Mesendoderm (in vitro differentiated cells): ENCODE data around the gene CDK14.

Source experiments
- DNase-seq: peaks from one replicate; pipeline ENCODE4 v3.0.0; 2013
- H2AK5ac ChIP-seq: 2 replicates; pipeline ENCODE4 v1.6.1; 2013; ENCODE audit warnings: low read length, inconsistent platforms
- H2BK120ac ChIP-seq: 2 replicates; pipeline ENCODE4 v1.6.1; 2013; ENCODE audit warnings: low read depth, mild to moderate bottlenecking, low read length, moderate library complexity, mixed read lengths
- H2BK15ac ChIP-seq: replicated peaks from 2 replicates; pipeline ENCODE4 v1.6.1; 2013; ENCODE audit warnings: low read depth, mild to moderate bottlenecking, moderate library complexity
- H2BK5ac ChIP-seq: 2 replicates; pipeline ENCODE4 v1.6.1; 2013; ENCODE audit warnings: low read length, inconsistent platforms
- H3K18ac ChIP-seq: 2 replicates; pipeline ENCODE4 v1.6.1; 2013; ENCODE audit warnings: mild to moderate bottlenecking, low read length, mixed read lengths
- H3K23ac ChIP-seq: one replicate; pipeline ENCODE4 v1.6.1; 2013; ENCODE audit warnings: low read length
- H3K27ac ChIP-seq: 2 replicates; pipeline ENCODE4 v1.5.1; 2013; ENCODE audit warnings: low read depth, mild to moderate bottlenecking, inconsistent platforms, low read length, moderate library complexity
- H3K27me3 ChIP-seq: 2 replicates; pipeline ENCODE4 v1.6.1; 2013; ENCODE audit warnings: low read length, control low read depth, mild to moderate bottlenecking, inconsistent platforms; ENCODE audit not compliant: insufficient read depth, poor library complexity
- H3K36me3 ChIP-seq: 2 replicates; pipeline ENCODE4 v1.6.1; 2013; ENCODE audit warnings: low read length, inconsistent platforms; ENCODE audit not compliant: control insufficient read depth, insufficient read depth
- H3K4ac ChIP-seq: one replicate; pipeline ENCODE4 v1.6.1; 2013; ENCODE audit warnings: low read depth, mild to moderate bottlenecking, low read length, moderate library complexity
- H3K4me1 ChIP-seq: 2 replicates; pipeline ENCODE4 v1.6.1; 2013; ENCODE audit warnings: low read depth, low read length, inconsistent platforms; ENCODE audit not compliant: control insufficient read depth
- H3K4me2 ChIP-seq: 2 replicates; pipeline ENCODE4 v1.6.1; 2013; ENCODE audit warnings: low read length
- H3K4me3 ChIP-seq: 2 replicates; pipeline ENCODE4 v1.5.1; 2013; ENCODE audit warnings: mild to moderate bottlenecking, low read length
- H3K56ac ChIP-seq: one replicate; pipeline ENCODE4 v1.6.1; 2013; ENCODE audit warnings: low read length
- H3K79me1 ChIP-seq: 2 replicates; pipeline ENCODE4 v1.6.1; 2013; ENCODE audit warnings: low read length, inconsistent platforms
- H3K79me2 ChIP-seq: 2 replicates; pipeline ENCODE4 v1.6.1; 2013; ENCODE audit warnings: mild to moderate bottlenecking, low read length; ENCODE audit not compliant: control insufficient read depth, insufficient read depth
- H3K9ac ChIP-seq: 2 replicates; pipeline ENCODE4 v1.6.1; 2013; ENCODE audit warnings: low read length, inconsistent platforms
- H4K5ac ChIP-seq: one replicate; pipeline ENCODE4 v1.6.1; 2013; ENCODE audit warnings: low read length
- H4K8ac ChIP-seq: one replicate; pipeline ENCODE4 v1.6.1; 2013; ENCODE audit warnings: low read depth, mild to moderate bottlenecking, control low read depth, low read length, moderate library complexity
- WGBS: extraction: QIAGEN DNeasy Blood & Tissue Kit; methylation state at CpG from one replicate; pipeline ENCODE4 v1.1.7; 2013; ENCODE audit warnings: low lambda C conversion rate, missing lambda C conversion rate; ENCODE audit not compliant: insufficient coverage; ENCODE audit errors: extremely low coverage; 5-methylcytosine and 5-hydroxymethylcytosine counted together

CDK14 gene

DNA sequence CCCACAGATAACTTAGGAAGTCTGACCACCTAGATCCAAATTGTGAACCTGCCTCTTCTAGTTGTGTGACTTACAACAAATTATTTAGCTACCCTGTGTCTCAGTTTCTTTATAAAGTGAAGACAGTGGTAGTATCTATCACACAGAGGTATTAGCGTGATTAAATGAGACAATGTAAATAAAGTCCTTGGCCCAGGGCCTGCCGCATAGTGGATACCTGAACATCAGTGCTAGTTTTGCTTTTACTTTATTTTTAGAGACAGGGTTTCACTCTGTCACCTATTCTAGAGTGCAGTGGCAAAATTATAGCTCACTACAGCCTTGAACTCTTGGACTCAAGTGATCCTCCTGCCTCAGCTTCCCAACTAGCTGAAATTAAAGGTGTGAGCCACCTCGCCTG, 177.1 kb downstream of the CDK14 start:
- no peak overlapping the region for H3K4me3 ChIP-seq
- H2BK5ac ChIP-seq = no peak overlapping the region
- no peak overlapping the region for H3K56ac ChIP-seq
- no peak overlapping the region for H2AK5ac ChIP-seq
- H4K8ac ChIP-seq = no peak overlapping the region
- H3K4ac ChIP-seq = no peak overlapping the region
- DNase-seq = no peak
- no peaks in the 10 kb centered on the region for H3K36me3 ChIP-seq
- H3K4me1 ChIP-seq = no peaks in the 10 kb centered on the region
- no peak overlapping the region for H2BK15ac ChIP-seq
- H4K5ac ChIP-seq = no peak overlapping the region
- H3K23ac ChIP-seq = no peak overlapping the region
- H3K18ac ChIP-seq = no peak overlapping the region
- no peaks in the 10 kb centered on the region for H3K79me1 ChIP-seq
- no peaks in the 10 kb centered on the region for H3K27me3 ChIP-seq
- H3K79me2 ChIP-seq = no peaks in the 10 kb centered on the region
- H3K9ac ChIP-seq = no peak overlapping the region
- no peak overlapping the region for H3K27ac ChIP-seq
- H3K4me2 ChIP-seq = no peak overlapping the region
- WGBS = no CpG with 5 or more reads among the region's 3 CpGs
- no peak overlapping the region for H2BK120ac ChIP-seq

DNA sequence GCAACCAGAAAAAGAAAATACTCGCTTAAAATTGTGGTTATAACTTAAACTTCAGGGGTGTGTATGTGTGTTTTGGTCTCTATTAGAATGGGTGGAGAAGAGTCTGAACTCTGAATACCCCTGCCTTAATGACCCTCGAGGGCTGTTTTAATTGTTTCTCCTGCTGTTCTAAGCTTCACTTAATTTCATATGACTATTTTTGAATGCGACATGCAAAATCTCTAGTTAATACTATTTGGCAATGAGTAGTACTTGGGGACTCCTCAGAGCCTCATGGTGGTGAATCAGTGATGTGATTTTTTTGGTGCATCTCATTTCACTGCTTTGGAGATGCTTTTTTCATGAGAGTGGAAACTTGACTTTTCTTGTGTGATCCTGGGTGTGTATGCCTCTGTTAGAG, 178.6 kb downstream of the CDK14 start:
- H3K79me1 ChIP-seq = no peaks in the 10 kb centered on the region
- H3K4me2 ChIP-seq = no peak overlapping the region
- no CpG with 5 or more reads among the region's 3 CpGs for WGBS
- H3K27ac ChIP-seq = no peak overlapping the region
- H4K8ac ChIP-seq = no peak overlapping the region
- H2BK15ac ChIP-seq = no peak overlapping the region
- no peak overlapping the region for H3K9ac ChIP-seq
- H2BK5ac ChIP-seq = no peak overlapping the region
- no peak for DNase-seq
- no peaks in the 10 kb centered on the region for H3K27me3 ChIP-seq
- no peak overlapping the region for H3K4ac ChIP-seq
- H3K4me1 ChIP-seq = no peaks in the 10 kb centered on the region
- H3K79me2 ChIP-seq = no peaks in the 10 kb centered on the region
- no peak overlapping the region for H4K5ac ChIP-seq
- no peak overlapping the region for H2BK120ac ChIP-seq
- no peak overlapping the region for H3K18ac ChIP-seq
- no peak overlapping the region for H3K56ac ChIP-seq
- H3K4me3 ChIP-seq = no peak overlapping the region
- H3K36me3 ChIP-seq = no peaks in the 10 kb centered on the region
- no peak overlapping the region for H2AK5ac ChIP-seq
- no peak overlapping the region for H3K23ac ChIP-seq

DNA sequence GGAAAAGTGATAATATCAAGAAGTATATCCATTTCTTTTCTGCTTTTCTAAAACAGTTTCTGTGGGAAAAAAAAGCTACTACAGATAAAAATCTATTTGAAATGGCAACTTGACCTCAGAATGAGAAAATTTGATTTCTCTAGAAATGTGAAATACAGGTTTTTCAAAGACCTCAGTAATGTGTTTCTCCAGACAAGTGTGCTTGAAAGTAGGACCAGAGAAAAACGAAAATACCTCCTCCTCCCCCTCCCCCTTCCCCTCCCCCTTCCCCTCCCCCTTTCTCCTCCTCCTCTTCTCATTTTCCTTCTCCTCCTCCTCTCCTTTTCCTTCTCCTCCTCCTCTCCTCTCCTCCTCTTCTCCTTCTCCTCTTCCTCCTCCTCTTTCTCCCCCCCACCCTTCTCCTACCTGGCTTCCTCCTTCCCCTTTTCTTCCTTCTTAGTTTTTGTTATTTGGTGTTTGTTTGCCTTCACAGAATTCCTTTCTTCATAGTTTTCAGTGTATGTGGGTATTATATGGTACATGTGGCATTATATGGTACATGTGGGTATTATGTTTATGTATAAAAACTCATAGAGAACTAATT, 179.4 kb downstream of the CDK14 start:
- WGBS = no CpG with 5 or more reads among the region's 1 CpG
- Histone ChIP-seq H3K36me3 (no peaks in the 10 kb centered on the region), H3K56ac (no peak overlapping the region)

DNA sequence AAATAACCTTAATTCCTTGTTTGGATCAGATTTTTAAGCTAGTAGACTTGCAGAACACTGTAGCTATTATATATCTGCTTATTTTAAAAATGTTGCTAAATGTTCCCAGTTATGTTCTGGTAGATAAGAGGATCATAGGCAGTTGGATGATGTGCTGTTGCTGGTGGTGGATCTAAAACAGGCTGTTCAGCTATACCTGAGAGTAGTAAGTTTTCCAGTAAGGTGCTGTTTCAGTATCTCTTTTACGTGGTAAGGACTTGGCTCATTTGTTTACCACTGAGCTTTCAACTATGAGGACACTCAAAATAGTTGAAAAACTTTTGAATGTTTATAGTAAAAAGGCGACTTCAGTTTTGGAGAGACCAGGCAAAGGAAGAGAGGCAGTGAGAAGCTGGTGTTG, 180.9 kb downstream of the CDK14 start:
- H3K27me3 ChIP-seq = no peaks in the 10 kb centered on the region
- H3K4me2 ChIP-seq = no peak overlapping the region
- no peak for DNase-seq
- H2BK5ac ChIP-seq = no peak overlapping the region
- no peak overlapping the region for H4K5ac ChIP-seq
- no peak overlapping the region for H3K23ac ChIP-seq
- H3K79me2 ChIP-seq = no peaks in the 10 kb centered on the region
- no peak overlapping the region for H2AK5ac ChIP-seq
- no peak overlapping the region for H3K9ac ChIP-seq
- no peaks in the 10 kb centered on the region for H3K36me3 ChIP-seq
- H2BK15ac ChIP-seq = no peak overlapping the region
- H3K27ac ChIP-seq = no peak overlapping the region
- H2BK120ac ChIP-seq = no peak overlapping the region
- no peaks in the 10 kb centered on the region for H3K4me1 ChIP-seq
- no CpG with 5 or more reads among the region's 2 CpGs for WGBS
- H3K79me1 ChIP-seq = no peaks in the 10 kb centered on the region
- no peak overlapping the region for H3K4me3 ChIP-seq
- H3K4ac ChIP-seq = no peak overlapping the region
- H4K8ac ChIP-seq = no peak overlapping the region
- no peak overlapping the region for H3K56ac ChIP-seq
- H3K18ac ChIP-seq = no peak overlapping the region

More for the DNA sequence above, 179.4 kb downstream of the CDK14 start:
- Histone ChIP-seq H3K18ac (no peak overlapping the region), H3K79me1 (no peaks in the 10 kb centered on the region), H4K5ac (no peak overlapping the region), H4K8ac (peak overlapping the region; percentile 56), H3K27ac (no peak overlapping the region), H3K79me2 (no peaks in the 10 kb centered on the region), H3K4ac (no peak overlapping the region), H3K27me3 (no peaks in the 10 kb centered on the region), H3K23ac (no peak overlapping the region), H2BK15ac (no peak overlapping the region), H2BK120ac (no peak overlapping the region), H3K4me1 (no peaks in the 10 kb centered on the region), H3K9ac (no peak overlapping the region), H2AK5ac (no peak overlapping the region), H3K4me3 (no peak overlapping the region), H2BK5ac (no peak overlapping the region), H3K4me2 (no peak overlapping the region)
- no peak for DNase-seq

DNA sequence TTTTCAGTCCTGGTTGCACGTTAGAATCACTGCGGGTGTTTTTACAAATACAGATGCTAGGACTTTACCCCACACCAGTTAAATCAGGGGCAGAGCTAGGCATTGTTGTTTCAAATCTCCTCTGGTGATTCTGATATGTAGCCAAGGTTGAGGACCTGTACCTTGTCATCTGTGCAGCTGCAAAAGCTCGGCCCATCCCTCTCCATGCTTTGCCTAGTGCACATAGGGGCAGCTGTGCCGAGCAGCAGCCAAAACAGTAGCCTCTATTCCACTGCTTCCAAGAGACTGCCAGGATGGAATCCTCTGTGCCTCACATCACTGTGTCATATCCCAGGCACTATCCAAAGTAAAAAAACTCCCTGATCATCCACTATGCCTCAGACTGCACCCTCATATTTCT, 181.3 kb downstream of the CDK14 start:
- Histone ChIP-seq H3K4ac (no peak overlapping the region), H3K27me3 (no peaks in the 10 kb centered on the region), H3K79me1 (no peaks in the 10 kb centered on the region), H3K4me2 (no peak overlapping the region), H2AK5ac (no peak overlapping the region), H2BK120ac (no peak overlapping the region), H3K79me2 (no peaks in the 10 kb centered on the region), H2BK15ac (no peak overlapping the region), H3K4me3 (no peak overlapping the region), H4K5ac (no peak overlapping the region), H3K36me3 (no peaks in the 10 kb centered on the region), H3K18ac (no peak overlapping the region), H2BK5ac (no peak overlapping the region), H3K4me1 (no peaks in the 10 kb centered on the region), H3K56ac (no peak overlapping the region), H3K27ac (no peak overlapping the region), H4K8ac (no peak overlapping the region), H3K23ac (no peak overlapping the region), H3K9ac (no peak overlapping the region)
- no peak for DNase-seq
- WGBS = no CpG with 5 or more reads among the region's 4 CpGs

DNA sequence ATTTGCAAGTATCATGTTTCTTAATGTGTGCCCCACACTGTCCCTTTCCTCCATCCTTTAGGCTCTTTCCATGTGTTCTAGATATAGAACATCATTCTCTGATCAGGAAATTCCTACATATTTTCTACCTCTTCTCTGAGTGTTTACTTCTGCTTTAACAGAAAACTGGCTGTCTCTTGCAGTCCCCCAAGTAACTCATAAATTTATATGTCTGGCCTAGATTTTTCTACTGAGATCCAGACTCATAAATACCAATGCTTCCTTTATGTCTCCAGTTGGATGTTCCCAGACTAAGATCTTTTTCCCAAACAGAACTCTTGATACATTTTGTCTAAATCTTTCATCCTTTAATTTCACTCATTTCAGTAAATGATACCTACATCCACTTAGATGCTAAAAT, 181.8 kb downstream of the CDK14 start:
- Histone ChIP-seq H3K4ac (no peak overlapping the region), H3K27me3 (no peaks in the 10 kb centered on the region), H4K8ac (no peak overlapping the region), H2BK120ac (no peak overlapping the region), H3K9ac (no peak overlapping the region), H2BK5ac (no peak overlapping the region), H3K27ac (no peak overlapping the region), H2AK5ac (no peak overlapping the region), H2BK15ac (no peak overlapping the region), H3K56ac (no peak overlapping the region), H3K79me1 (no peaks in the 10 kb centered on the region), H3K4me2 (no peak overlapping the region), H3K18ac (no peak overlapping the region), H3K4me1 (no peaks in the 10 kb centered on the region), H3K4me3 (no peak overlapping the region), H3K23ac (no peak overlapping the region), H4K5ac (no peak overlapping the region), H3K79me2 (no peaks in the 10 kb centered on the region), H3K36me3 (no peaks in the 10 kb centered on the region)
- no peak for DNase-seq
